Measurements from ENCODE around the gene TNNI2. TPM values are rescaled to one million over a fixed set of nuclear protein-coding genes. Genes with fewer than 3 reads are reported as not detected.

Gene TNNI2
- total RNA-seq, 1 experiment from 2014 or later, result 0.55 TPM

DNA sequence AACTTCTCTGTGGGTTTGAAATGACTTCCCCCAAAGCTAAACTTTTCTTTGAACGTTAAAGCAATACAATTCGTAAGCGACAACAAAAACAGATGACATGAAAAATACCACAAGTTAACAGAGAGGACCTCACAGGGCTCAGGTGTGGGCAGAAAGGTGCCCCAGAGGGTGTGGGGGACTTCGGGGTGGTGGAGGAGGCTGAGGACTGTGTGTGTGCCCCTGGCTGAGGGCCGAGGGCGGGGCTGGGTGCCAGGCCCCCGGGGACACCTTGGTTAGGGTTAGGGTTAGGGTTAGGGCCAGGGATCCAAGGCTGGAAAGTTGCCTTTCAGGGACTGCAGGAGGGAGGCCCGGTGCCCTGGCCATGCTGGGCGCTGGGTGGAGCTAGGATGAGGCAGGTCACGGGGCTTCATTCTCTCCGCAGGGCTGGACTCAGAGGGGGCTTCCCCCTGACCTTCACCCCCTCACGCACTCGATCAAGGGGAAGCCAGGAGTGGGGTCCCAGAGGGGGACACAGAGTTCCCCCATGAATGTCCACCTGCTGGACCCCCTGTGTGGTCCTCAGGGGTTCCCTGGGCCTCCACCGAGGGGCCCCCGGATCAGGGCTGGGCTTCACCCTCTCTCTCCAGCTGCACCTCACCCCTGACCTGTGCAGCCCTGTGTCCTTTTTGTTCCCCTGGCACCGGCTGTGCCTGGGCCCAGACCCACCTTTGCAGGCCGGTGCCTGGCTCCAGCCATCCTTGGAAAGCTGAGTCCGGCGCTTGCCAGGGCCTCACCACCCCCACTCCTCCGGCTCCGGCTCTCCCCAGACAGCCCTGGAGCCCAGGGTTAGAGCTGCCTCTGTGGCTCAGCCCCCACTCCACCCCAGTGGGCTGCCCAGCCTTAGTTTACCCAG, 7.0 kb downstream of the TNNI2 start:
- Histone ChIP-seq H3K9me2 (replicated peaks; ENCODE audit: low read length) (no peaks in the 10 kb centered on the region), H3K4me3 (ENCODE audit: low read length) (no peak overlapping the region), H3K27me3 (ENCODE audit: low read length) (no peaks in the 10 kb centered on the region), H3K79me2 (ENCODE audit: low read length) (no peaks in the 10 kb centered on the region), H3K36me3 (ENCODE audit: low read depth, low read length) (no peaks in the 10 kb centered on the region), H3F3A (ENCODE audit: low read length, unreplicated experiment) (no peaks in the 10 kb centered on the region), H3K27ac (ENCODE audit: low read length) (no peak overlapping the region), H3K9me3 (ENCODE audit: low read length) (no peaks in the 10 kb centered on the region), H3K9ac (ENCODE audit: low read length) (no peak overlapping the region), H4K20me1 (ENCODE audit: low read length) (no peaks in the 10 kb centered on the region), H2AFZ (ENCODE audit: low read length) (no peak overlapping the region), H3K4me1 (ENCODE audit: insufficient read depth, low read length) (no peaks in the 10 kb centered on the region), H3K4me2 (ENCODE audit: low read length) (no peak overlapping the region)
- no peak for DNase-seq
- CTCF ChIA-PET, result no interaction called here
- no peak for TF ChIP-seq CTCF (conservative IDR thresholded peaks at IDR 0.05; ENCODE audit: low read depth, low read length)
- TF ChIP-seq EZH2 (IDR thresholded peaks at IDR 0.05; ENCODE audit: low read length, unreplicated experiment), result no peak
- TF ChIP-seq EZH2phosphoT487 (IDR thresholded peaks at IDR 0.05; ENCODE audit: borderline replicate concordance, low read length), result no peak
- ATAC-seq, result no peak
- no TSS peak for BruUV-seq (replicated peaks)
- POLR2A ChIA-PET (ENCODE audit: unreplicated experiment), result no interaction called here
- intact Hi-C loops (cut with micrococcal nuclease), result no loop called here

GRCh38 chr11:1846453-1846932, 7.7 kb downstream of the TNNI2 start:
- Histone ChIP-seq H3K4me3 (ENCODE audit: low read length) (no peak overlapping the region), H3K36me3 (ENCODE audit: low read depth, low read length) (no peaks in the 10 kb centered on the region), H3K4me2 (ENCODE audit: low read length) (no peak overlapping the region), H3K27me3 (ENCODE audit: low read length) (no peaks in the 10 kb centered on the region), H3K9me3 (ENCODE audit: low read length) (no peaks in the 10 kb centered on the region), H3K9ac (ENCODE audit: low read length) (no peak overlapping the region), H3F3A (ENCODE audit: low read length, unreplicated experiment) (no peaks in the 10 kb centered on the region), H3K9me2 (replicated peaks; ENCODE audit: low read length) (no peaks in the 10 kb centered on the region), H4K20me1 (ENCODE audit: low read length) (no peaks in the 10 kb centered on the region), H2AFZ (ENCODE audit: low read length) (no peak overlapping the region), H3K27ac (ENCODE audit: low read length) (no peak overlapping the region), H3K79me2 (ENCODE audit: low read length) (no peaks in the 10 kb centered on the region), H3K4me1 (ENCODE audit: insufficient read depth, low read length) (no peaks in the 10 kb centered on the region)
- no peak for DNase-seq
- ATAC-seq, result no peak
- TF ChIP-seq CTCF (conservative IDR thresholded peaks at IDR 0.05; ENCODE audit: low read depth, low read length), result no peak
- no peak for TF ChIP-seq EZH2 (IDR thresholded peaks at IDR 0.05; ENCODE audit: low read length, unreplicated experiment)
- TF ChIP-seq EZH2phosphoT487 (IDR thresholded peaks at IDR 0.05; ENCODE audit: borderline replicate concordance, low read length), result no peak
- no TSS peak for BruUV-seq (replicated peaks)
- ChIA-PET POLR2A (ENCODE audit: unreplicated experiment) (no interaction called here), CTCF (no interaction called here)
- intact Hi-C loops (cut with micrococcal nuclease), result no loop called here

Data from PC-3 (cell line).